Erythroblast (primary cell): ENCODE measurements around the gene TVP23A.

ENCODE experiments used
- GATA1 ChIP-seq: IDR thresholded peaks from 2 replicates; pipeline ENCODE4 v1.6.1; 2011; ENCODE audit warnings: low read depth, mild to moderate bottlenecking, control low read depth, low read length, moderate library complexity
- POLR2A ChIP-seq: IDR thresholded peaks from 2 replicates; pipeline ENCODE4 v1.6.1; 2011; ENCODE audit warnings: mild to moderate bottlenecking, low read length

DNA sequence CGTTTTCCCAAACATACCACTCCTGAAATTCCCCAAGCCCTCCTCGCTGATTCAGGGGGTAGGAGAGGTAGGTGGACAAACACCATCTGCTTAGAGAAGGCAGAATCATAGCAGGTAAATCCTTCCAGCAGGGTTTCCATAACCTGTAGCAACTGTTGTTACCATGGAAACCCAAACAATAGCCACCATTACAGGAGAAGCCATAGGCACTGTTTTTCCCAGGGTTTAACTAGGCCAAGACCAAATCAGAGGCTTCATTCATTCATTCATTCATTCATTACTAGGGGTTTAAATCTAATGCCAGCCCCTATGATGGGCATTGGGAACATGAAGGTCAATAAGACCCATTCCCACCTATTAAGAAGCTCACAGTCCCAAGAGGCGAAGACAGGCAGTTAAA is 32.9 kb upstream of the TVP23A start:
- TF ChIP-seq POLR2A (no peak), GATA1 (no peak)
